HEK293 (cell line): Measurements from ENCODE around the gene GJA9.

Source experiments
- CTCF ChIP-seq: fragments of 450-650 bp; formaldehyde crosslinking; IDR thresholded peaks from 2 replicates; pipeline ENCODE4 v1.5.1; 2016; ENCODE audit warnings: missing biosample characterization, missing genetic modification characterization
- ZNF24 ChIP-seq: fragments of 450-650 bp; formaldehyde crosslinking; IDR thresholded peaks from 2 replicates; pipeline ENCODE4 v1.5.1; 2016; ENCODE audit warnings: missing biosample characterization, missing genetic modification characterization
- ZNF366 ChIP-seq: fragments of 450-650 bp; formaldehyde crosslinking; conservative IDR thresholded peaks from 2 replicates; pipeline ENCODE4 v1.5.1; 2016; ENCODE audit warnings: missing biosample characterization, missing genetic modification characterization

DNA sequence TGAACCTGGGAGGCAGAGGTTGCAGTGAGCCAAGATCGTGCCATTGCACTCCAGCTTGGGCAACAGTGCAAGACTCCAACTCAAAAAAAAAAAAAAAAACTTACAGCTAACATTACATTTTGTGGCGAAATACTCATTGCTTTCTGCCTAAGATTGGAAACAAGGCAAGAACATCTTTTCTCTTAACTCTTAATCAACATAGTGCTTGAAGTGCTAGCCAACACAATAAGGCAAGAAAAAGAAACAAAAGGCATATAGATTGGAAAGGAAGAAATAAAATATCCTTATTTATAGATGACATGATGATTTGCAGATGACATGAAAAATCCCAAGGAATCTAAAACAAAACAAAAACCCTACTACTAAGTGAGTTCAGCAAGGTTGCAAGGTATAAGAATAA, 24.6 kb upstream of the GJA9 start:
- TF ChIP-seq CTCF (tag by site-specific recombination) (no peak), ZNF24 (tag by site-specific recombination) (no peak), ZNF366 (tag by site-specific recombination) (no peak)
